Measurements from ENCODE around the gene ZAP70. TPM values are rescaled to one million over a fixed set of nuclear protein-coding genes. Genes with fewer than 3 reads are reported as not detected.

Gene ZAP70
- total and polyA plus RNA-seq, 2 of the 13 experiments (the other 11 are each of a cell fraction or from before 2014, with no cell fraction given), result 0.51 to 4.0 TPM

DNA sequence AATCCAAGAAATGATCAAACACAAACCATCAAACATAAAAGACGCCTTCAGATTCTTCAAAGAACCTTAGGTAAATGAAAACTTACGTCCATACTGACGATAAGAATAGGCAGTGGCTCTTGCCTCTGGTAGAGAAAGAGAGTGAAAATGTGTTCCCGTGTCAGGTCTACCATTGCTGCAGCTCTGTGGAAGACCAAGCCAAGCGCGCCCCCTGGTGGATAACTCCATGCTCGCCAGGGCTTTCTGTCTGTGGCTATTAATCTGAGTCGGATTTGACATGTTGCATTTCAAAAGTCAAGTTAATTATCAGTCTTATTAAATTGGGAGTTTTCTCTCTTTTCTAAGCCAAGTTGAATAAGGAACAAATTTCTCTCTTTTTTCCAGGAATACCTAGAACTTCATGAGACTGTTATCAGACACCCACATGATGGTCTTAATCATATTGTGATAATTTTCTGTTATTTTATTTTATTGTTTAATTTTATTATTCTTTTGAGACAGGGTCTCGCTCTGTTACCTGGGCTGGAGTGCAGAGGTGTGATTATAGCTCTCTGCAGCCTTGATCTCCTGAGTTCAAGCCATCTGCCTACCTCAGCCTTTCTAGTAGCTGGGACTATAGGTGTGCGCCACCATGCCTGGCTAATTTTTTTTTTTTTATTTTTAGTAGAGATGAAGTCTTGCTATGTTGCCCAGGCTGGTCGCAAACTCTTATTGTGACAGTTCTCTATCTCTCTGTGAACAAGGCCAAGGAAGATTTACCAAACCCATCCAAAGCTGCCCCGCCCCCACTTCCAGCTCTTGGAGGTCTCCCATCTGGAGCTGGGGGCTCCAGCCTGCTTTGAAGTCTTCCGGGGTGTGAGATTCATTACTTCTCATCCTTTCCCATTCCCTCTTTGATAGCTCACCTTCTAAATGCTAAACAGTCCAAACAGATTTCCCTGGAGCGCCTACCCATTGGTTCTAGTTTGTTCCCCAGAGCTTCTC is 15.8 kb upstream of the ZAP70 start (continued):
- 0 out of 2 replicates have a peak, but pooled peaks have one; percentile 55 for TF ChIP-seq THRA (CRISPR knock-in tag; IDR thresholded peaks at IDR 0.05; ENCODE audit: borderline replicate concordance)
- peak; percentile 44 for TF ChIP-seq XRCC5 (optimal IDR thresholded peaks at IDR 0.05; ENCODE audit: low read length)
- no peak for TF ChIP-seq ZNF629 (CRISPR knock-in tag; conservative IDR thresholded peaks at IDR 0.05)
- TF ChIP-seq, protein P1, sequence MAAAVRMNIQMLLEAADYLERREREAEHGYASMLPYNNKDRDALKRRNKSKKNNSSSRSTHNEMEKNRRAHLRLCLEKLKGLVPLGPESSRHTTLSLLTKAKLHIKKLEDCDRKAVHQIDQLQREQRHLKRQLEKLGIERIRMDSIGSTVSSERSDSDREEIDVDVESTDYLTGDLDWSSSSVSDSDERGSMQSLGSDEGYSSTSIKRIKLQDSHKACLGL (CRISPR knock-in tag; IDR thresholded peaks at IDR 0.05), result no peak
- TF ChIP-seq, protein P2, sequence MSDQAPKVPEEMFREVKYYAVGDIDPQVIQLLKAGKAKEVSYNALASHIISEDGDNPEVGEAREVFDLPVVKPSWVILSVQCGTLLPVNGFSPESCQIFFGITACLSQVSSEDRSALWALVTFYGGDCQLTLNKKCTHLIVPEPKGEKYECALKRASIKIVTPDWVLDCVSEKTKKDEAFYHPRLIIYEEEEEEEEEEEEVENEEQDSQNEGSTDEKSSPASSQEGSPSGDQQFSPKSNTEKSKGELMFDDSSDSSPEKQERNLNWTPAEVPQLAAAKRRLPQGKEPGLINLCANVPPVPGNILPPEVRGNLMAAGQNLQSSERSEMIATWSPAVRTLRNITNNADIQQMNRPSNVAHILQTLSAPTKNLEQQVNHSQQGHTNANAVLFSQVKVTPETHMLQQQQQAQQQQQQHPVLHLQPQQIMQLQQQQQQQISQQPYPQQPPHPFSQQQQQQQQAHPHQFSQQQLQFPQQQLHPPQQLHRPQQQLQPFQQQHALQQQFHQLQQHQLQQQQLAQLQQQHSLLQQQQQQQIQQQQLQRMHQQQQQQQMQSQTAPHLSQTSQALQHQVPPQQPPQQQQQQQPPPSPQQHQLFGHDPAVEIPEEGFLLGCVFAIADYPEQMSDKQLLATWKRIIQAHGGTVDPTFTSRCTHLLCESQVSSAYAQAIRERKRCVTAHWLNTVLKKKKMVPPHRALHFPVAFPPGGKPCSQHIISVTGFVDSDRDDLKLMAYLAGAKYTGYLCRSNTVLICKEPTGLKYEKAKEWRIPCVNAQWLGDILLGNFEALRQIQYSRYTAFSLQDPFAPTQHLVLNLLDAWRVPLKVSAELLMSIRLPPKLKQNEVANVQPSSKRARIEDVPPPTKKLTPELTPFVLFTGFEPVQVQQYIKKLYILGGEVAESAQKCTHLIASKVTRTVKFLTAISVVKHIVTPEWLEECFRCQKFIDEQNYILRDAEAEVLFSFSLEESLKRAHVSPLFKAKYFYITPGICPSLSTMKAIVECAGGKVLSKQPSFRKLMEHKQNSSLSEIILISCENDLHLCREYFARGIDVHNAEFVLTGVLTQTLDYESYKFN (CRISPR knock-in tag; conservative IDR thresholded peaks at IDR 0.05), result 0 out of 2 replicates have a peak, but pooled peaks have one; percentile 12
- no peak for TF ChIP-seq ZNF430 (CRISPR knock-in tag; IDR thresholded peaks at IDR 0.05)
- peak; percentile 53; the same call in 1 of the 2 replicates for TF ChIP-seq ZNF800 (CRISPR knock-in tag; IDR thresholded peaks at IDR 0.05)
- TF ChIP-seq RFXANK (CRISPR knock-in tag; IDR thresholded peaks at IDR 0.05), result no peak
